GM18858 (cell line): ENCODE data around the gene KRTAP20-4.

Experiments used
- ATAC-seq: cut with Tn5 transposase; IDR thresholded peaks from one replicate; pipeline ENCODE4 v1.9.1; 2021; ENCODE audit not compliant: unreplicated experiment

Gene KRTAP20-4

DNA sequence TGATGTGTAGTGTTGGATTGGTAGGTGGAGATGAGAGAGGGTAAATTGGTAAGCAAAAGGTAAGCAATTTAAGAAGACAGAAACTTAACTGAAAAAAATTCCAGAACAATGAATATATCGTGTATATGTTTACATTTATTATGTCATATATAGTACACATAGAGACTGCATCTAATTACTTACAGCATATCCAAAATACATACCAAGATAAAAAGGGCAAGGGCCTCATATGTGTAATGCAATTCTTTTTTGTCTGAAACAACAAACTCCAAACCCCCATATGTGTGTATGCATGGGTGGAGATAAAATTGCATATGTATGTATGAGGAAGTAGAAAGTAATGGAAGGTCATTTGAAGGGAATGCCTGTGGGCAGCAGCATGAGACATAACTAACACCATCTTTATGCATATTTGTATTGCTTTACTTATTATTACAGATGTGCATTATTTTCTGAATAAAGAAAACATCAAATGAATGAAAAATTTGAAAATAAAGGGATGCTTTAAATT, 26.5 kb downstream of the KRTAP20-4 start:
- ATAC-seq: no peak

GRCh38 chr21:30652891-30653290, 32.5 kb downstream of the KRTAP20-4 start:
- ATAC-seq: no peak

GRCh38 chr21:30668776-30669175, 48.3 kb downstream of the KRTAP20-4 start:
- no peak for ATAC-seq
